Vagina (tissue), 2 donors: ENCODE data around the gene ZNF776.

Experiments used
- CTCF ChIP-seq, 3 experiments: fragments of 450-650 bp in 2 of 3; fragments of 200-600 bp in 1 of 3; sonication (generic) in 1 of 3; IDR thresholded peaks; one replicate each; pipeline ENCODE4 v1.5.1; 2017 to 2019; ENCODE audit warnings: antibody characterized with exemption in 3 of 3, mild to moderate bottlenecking in 2 of 3, moderate library complexity in 2 of 3
- POLR2A ChIP-seq, 2 donors: fragments of 450-650 bp; IDR thresholded peaks; one replicate each; pipeline ENCODE4 v1.6.1; 2017; ENCODE audit warnings: antibody characterized with exemption in 2 of 2, mild to moderate bottlenecking in 2 of 2, moderate library complexity in 2 of 2
- POLR2AphosphoS5 ChIP-seq, 2 donors: sonication (generic); formaldehyde crosslinking; IDR thresholded peaks; one replicate each; pipeline ENCODE4 v1.9.0; 2017; ENCODE audit warnings: antibody characterized with exemption in 2 of 2, mild to moderate bottlenecking in 2 of 2, low read depth in 1 of 2; ENCODE audit not compliant: insufficient read depth in 1 of 2

GRCh38 chr19:57757941-57758340, 11.3 kb downstream of the ZNF776 start:
- TF ChIP-seq CTCF (IDR thresholded peaks at IDR 0.05) (no peak), POLR2AphosphoS5 (IDR thresholded peaks at IDR 0.05; ENCODE audit: insufficient read depth in 1 of 2, low read depth in 1 of 2) (no peak), POLR2A (IDR thresholded peaks at IDR 0.05) (no peak)
